MCF 10A (cell line): ENCODE results near the gene CEP350. TPM values are rescaled to one million over a fixed set of nuclear protein-coding genes. Genes with fewer than 3 reads are reported as not detected.

ENCODE experiments used
- BruUV-seq: library from RNA; stranded (reverse); fragments of 400-500 nt; replicated peaks from 2 replicates; lab custom pipeline; 2021; lab: Mats Ljungman, UMichigan
- CTCF ChIA-PET: fragments of 300-600 bp; sonication (Branson Sonifier 250); formaldehyde crosslinking; extraction: SDS; loops from one replicate; lab custom pipeline; 2021; ENCODE audit warnings: antibody characterized with exemption, inconsistent platforms; lab: Yijun Ruan, JAX
- POLR2A ChIA-PET: fragments of 300-600, 350-650 bp; sonication (Branson Sonifier 250); formaldehyde crosslinking; extraction: SDS; loops from one replicate; lab custom pipeline; 2020; ENCODE audit warnings: antibody characterized with exemption, inconsistent platforms; lab: Yijun Ruan, JAX
- DNase-seq: peaks from one replicate; pipeline ENCODE4 v3.0.0-alpha.2; 2018; ENCODE audit not compliant: unreplicated experiment
- H3K27ac Mint-ChIP-seq: one replicate; pipeline ENCODE4 v1.8.0; 2022; ENCODE audit warnings: mild to moderate bottlenecking, low read depth, mixed read lengths; ENCODE audit not compliant: unreplicated experiment
- H3K27me3 Mint-ChIP-seq: one replicate; pipeline ENCODE4 v1.8.0; 2022; ENCODE audit warnings: mixed read lengths; ENCODE audit not compliant: insufficient read depth, unreplicated experiment
- H3K36me3 Mint-ChIP-seq: one replicate; pipeline ENCODE4 v1.8.0; 2022; ENCODE audit warnings: mild to moderate bottlenecking, moderate library complexity, mixed read lengths; ENCODE audit not compliant: insufficient read depth, unreplicated experiment
- H3K4me1 Mint-ChIP-seq: one replicate; pipeline ENCODE4 v1.8.0; 2022; ENCODE audit warnings: mixed read lengths; ENCODE audit not compliant: insufficient read depth, unreplicated experiment
- H3K4me3 Mint-ChIP-seq: one replicate; pipeline ENCODE4 v1.8.0; 2022; ENCODE audit warnings: mild to moderate bottlenecking, moderate library complexity, mixed read lengths; ENCODE audit not compliant: unreplicated experiment
- H3K9me3 Mint-ChIP-seq: one replicate; pipeline ENCODE4 v1.8.0; 2022; ENCODE audit warnings: mixed read lengths; ENCODE audit not compliant: unreplicated experiment
- intact Hi-C: fragments of 100-400 bp; cut with micrococcal nuclease; formaldehyde crosslinking; loops from 2 replicates; pipeline ENCODE4 v1.14.1; 2022
- total RNA-seq: library from RNA; stranded (reverse); gene quantifications from 2 replicates; pipeline ENCODE4 v1.2.3, GENCODE V29; 2022
- TF ChIP-seq, protein P1 (sequence below): fragments of 200-600 bp; IDR thresholded peaks from one replicate; pipeline ENCODE4 v1.8.0; 2022; ENCODE audit warnings: antibody characterized with exemption, mild to moderate bottlenecking; ENCODE audit not compliant: unreplicated experiment

CEP350 gene
- total RNA-seq, 1 experiment from 2014 or later: 56.4 TPM

DNA sequence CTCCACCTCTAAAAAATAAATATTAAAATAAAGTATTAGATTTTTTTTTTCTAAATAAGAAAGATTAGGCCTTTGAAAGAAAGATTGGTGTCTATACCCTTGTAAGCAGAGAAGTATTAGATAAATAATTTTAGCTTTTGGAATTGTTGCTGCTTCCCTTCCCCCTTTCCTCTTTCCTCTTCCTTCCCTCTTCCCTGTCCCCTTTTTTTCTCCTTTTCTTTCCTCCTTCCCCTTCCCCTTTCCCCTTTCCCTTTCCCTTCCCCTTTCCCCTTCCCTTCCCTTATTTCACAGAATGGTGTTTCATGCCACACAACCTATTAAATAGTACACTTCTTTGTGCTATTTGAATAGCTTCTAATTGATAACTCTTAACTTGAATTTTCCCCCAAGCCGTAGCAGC, 130.3 kb downstream of the CEP350 start:
- peaks cover 70% of the 10 kb centered on the region for H3K36me3 Mint-ChIP-seq
- H3K27ac Mint-ChIP-seq: no peak overlapping the region
- H3K27me3 Mint-ChIP-seq: no peaks in the 10 kb centered on the region
- peaks cover 6% of the 10 kb centered on the region for H3K4me1 Mint-ChIP-seq
- intact Hi-C loops: no loop called here
- ChIA-PET CTCF (interaction anchor here (0.7 to 1.8 kb wide), 5 partner anchors 18 to 397 kb away, joined by 3 to 8 read pairs (median 4); no protein-coding TSS in a partner anchor), POLR2A (interaction anchor here (0.7 to 0.8 kb wide), 2 partner anchors 12 to 70 kb away, joined by 3 to 6 read pairs; partner anchors contain the start of gene QSOX1)
- no TSS peak for BruUV-seq
- TF ChIP-seq, protein P1, sequence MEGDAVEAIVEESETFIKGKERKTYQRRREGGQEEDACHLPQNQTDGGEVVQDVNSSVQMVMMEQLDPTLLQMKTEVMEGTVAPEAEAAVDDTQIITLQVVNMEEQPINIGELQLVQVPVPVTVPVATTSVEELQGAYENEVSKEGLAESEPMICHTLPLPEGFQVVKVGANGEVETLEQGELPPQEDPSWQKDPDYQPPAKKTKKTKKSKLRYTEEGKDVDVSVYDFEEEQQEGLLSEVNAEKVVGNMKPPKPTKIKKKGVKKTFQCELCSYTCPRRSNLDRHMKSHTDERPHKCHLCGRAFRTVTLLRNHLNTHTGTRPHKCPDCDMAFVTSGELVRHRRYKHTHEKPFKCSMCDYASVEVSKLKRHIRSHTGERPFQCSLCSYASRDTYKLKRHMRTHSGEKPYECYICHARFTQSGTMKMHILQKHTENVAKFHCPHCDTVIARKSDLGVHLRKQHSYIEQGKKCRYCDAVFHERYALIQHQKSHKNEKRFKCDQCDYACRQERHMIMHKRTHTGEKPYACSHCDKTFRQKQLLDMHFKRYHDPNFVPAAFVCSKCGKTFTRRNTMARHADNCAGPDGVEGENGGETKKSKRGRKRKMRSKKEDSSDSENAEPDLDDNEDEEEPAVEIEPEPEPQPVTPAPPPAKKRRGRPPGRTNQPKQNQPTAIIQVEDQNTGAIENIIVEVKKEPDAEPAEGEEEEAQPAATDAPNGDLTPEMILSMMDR: no peak
- H3K9me3 Mint-ChIP-seq: no peaks in the 10 kb centered on the region
- DNase-seq: no peak
- H3K4me3 Mint-ChIP-seq: no peak overlapping the region

DNA sequence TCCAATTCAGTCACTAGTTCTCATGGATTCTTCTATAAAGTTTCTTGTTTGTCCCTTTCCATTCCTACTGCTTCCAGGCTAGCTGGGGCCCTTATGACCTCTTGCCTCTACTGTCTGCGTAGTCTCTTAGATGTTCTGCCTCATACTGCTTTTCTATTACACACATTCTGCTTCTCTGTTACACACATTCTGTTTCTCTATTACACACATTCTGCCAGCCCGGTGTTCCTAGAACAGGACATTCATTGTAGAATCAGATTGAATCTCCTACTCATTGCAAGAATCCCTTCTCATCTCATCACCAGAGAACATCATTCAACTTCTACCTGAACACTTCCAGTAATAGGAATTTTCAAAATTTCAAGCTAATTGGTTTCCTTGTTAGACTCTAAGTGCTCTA, 130.7 kb downstream of the CEP350 start:
- TF ChIP-seq, protein P1: no peak
- ChIA-PET CTCF (interaction anchor here (0.7 to 1.8 kb wide), 5 partner anchors 18 to 397 kb away, joined by 3 to 8 read pairs (median 4); no protein-coding TSS in a partner anchor), POLR2A (interaction anchor here (0.7 to 0.8 kb wide), 2 partner anchors 12 to 69 kb away, joined by 3 to 6 read pairs; partner anchors contain the start of gene QSOX1)
- no peaks in the 10 kb centered on the region for H3K27me3 Mint-ChIP-seq
- peaks cover 71% of the 10 kb centered on the region for H3K36me3 Mint-ChIP-seq
- no peak overlapping the region for H3K4me3 Mint-ChIP-seq
- no peak for DNase-seq
- intact Hi-C loops: no loop called here
- H3K9me3 Mint-ChIP-seq: no peaks in the 10 kb centered on the region
- no TSS peak for BruUV-seq
- H3K4me1 Mint-ChIP-seq: peaks cover 5% of the 10 kb centered on the region
- H3K27ac Mint-ChIP-seq: no peak overlapping the region

DNA sequence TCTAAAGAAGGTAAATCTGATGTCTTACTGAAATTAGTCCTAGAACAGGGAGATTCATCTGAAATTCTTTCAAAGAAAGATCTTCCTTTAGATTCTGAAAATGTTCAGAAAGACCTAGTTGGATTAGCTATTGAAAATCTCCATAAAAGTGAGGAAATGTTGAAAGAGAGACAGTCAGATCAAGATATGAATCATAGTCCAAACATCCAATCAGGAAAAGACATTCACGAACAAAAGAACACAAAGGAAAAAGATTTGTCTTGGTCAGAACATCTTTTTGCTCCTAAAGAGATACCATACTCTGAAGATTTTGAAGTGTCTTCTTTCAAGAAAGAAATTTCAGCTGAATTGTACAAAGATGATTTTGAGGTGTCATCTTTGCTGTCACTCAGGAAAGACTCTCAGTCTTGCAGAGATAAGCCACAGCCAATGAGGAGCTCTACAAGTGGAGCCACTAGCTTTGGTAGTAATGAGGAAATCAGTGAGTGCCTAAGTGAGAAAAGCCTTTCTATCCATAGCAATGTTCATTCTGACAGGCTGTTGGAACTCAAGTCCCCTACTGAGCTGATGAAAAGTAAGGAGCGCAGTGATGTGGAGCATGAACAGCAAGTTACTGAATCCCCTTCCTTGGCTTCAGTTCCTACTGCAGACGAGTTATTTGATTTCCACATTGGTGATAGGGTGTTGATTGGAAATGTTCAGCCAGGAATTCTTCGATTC, 138.5 kb downstream of the CEP350 start:
- peaks cover 7% of the 10 kb centered on the region for H3K4me1 Mint-ChIP-seq
- intact Hi-C loops: no loop called here
- H3K27ac Mint-ChIP-seq: peak overlapping the region; percentile 42
- no peak overlapping the region for H3K4me3 Mint-ChIP-seq
- TF ChIP-seq, protein P1: no peak
- DNase-seq: peak; percentile 16
- H3K36me3 Mint-ChIP-seq: peaks cover 90% of the 10 kb centered on the region
- BruUV-seq: no TSS peak
- CTCF ChIA-PET: interaction anchor here (3.4 kb wide), 1 partner anchor 86 kb away, joined by 29 read pairs; no protein-coding TSS in a partner anchor
- POLR2A ChIA-PET: interaction anchor here (1.1 kb wide), 1 partner anchor 61 kb away, joined by 3 read pairs; no protein-coding TSS in a partner anchor
- H3K27me3 Mint-ChIP-seq: no peaks in the 10 kb centered on the region
- no peaks in the 10 kb centered on the region for H3K9me3 Mint-ChIP-seq

DNA sequence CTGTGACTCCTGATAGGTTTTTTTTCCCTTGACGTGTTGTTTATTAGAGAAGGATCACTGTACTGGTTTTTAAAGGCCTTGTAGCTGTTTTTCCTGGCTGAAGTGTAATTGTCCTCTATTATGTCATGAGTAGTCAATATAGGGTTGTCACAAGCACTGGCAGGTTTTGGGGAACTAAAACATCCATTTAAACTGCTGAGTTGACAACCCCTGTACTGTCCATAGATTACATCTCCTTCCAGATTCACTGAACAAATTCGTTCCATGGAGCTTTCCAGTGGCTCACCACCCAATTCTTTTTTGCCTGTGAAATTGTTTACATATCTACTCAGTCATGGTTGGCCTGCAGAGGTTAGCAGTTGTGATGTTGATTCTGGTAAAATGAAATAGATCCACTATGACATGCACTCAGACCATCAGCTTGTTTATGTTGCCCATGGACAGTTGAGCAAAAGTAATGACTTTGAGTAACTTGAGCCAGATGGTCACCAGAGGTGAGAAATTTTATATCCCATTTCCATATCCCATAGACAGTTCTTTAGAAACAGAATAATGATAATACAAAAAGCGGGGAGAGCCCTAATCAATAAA, 140.2 kb downstream of the CEP350 start:
- BruUV-seq: no TSS peak
- Mint-ChIP-seq H3K4me3 (no peak overlapping the region), H3K9me3 (no peaks in the 10 kb centered on the region), H3K36me3 (peaks cover 84% of the 10 kb centered on the region), H3K4me1 (peaks cover 16% of the 10 kb centered on the region), H3K27ac (no peak overlapping the region), H3K27me3 (no peaks in the 10 kb centered on the region)
- TF ChIP-seq, protein P1: no peak
- ChIA-PET CTCF (interaction anchor here (0.6 to 2.2 kb wide), 6 partner anchors 28 to 390 kb away, joined by 3 to 8 read pairs (median 4); no protein-coding TSS in a partner anchor), POLR2A (interaction anchor here (0.7 to 1.6 kb wide), 4 partner anchors 18 to 1176 kb away, joined by 3 to 6 read pairs (median 4); no protein-coding TSS in a partner anchor)
- no peak for DNase-seq
- intact Hi-C loops: loop anchor here (5.0 kb wide), 1 partner anchor 212 kb away; the partner anchor contains the start of gene TOR1AIP1
